AG09319 (cell line): ENCODE results near the gene CAST.

Source experiments
- DNase-seq: peaks from one replicate; pipeline ENCODE4 v3.0.0-alpha.2; 2010; ENCODE audit warnings: low read depth; ENCODE audit errors: extremely low read depth
- TF ChIP-seq, protein P1 (sequence below): IDR thresholded peaks from 2 replicates; pipeline ENCODE4 v1.5.1; 2011; ENCODE audit warnings: low read depth, mild to moderate bottlenecking, inconsistent platforms, low read length, moderate library complexity

The CAST gene

DNA sequence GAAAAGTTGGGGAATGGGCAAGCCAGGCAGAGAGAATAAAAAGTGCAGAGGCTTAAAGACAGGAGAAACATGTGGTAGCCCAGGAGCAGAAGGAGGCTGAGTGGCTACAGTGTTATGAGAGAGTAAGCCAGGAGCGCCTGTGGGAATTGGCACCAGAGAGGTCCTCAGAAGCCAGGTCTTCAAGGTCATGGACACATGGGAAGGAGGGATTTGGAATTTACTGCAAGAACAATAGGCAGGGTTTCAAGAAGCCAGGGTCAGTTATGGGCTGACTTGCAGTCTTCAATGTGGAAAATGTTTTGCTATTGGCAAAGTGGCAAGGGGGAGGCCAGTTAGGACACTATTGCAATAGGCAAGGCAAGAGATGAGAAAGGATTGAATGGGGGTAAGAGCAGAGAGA, 116.2 kb downstream of the CAST start:
- TF ChIP-seq, protein P1, sequence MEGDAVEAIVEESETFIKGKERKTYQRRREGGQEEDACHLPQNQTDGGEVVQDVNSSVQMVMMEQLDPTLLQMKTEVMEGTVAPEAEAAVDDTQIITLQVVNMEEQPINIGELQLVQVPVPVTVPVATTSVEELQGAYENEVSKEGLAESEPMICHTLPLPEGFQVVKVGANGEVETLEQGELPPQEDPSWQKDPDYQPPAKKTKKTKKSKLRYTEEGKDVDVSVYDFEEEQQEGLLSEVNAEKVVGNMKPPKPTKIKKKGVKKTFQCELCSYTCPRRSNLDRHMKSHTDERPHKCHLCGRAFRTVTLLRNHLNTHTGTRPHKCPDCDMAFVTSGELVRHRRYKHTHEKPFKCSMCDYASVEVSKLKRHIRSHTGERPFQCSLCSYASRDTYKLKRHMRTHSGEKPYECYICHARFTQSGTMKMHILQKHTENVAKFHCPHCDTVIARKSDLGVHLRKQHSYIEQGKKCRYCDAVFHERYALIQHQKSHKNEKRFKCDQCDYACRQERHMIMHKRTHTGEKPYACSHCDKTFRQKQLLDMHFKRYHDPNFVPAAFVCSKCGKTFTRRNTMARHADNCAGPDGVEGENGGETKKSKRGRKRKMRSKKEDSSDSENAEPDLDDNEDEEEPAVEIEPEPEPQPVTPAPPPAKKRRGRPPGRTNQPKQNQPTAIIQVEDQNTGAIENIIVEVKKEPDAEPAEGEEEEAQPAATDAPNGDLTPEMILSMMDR = no peak
- DNase-seq = no peak

DNA sequence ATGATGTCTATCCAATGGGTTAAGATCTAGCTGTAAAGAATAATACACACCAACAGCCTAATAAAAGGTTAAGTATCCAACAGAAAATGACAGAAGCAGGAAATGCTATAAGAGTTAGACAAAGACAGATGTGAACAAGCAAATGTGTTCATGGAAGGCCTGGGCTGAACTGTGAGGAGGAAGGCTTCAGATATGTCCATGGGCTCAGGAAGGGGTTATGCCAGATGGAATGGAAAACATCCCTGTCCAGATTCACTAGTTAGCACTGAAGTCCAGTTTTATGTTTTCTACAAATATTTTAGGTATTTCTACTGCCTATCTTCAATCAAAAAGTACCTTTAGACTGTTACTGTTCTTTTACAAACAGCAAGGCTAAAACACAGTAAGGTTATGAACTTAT, 118.5 kb downstream of the CAST start:
- TF ChIP-seq, protein P1 = no peak
- DNase-seq = no peak

DNA sequence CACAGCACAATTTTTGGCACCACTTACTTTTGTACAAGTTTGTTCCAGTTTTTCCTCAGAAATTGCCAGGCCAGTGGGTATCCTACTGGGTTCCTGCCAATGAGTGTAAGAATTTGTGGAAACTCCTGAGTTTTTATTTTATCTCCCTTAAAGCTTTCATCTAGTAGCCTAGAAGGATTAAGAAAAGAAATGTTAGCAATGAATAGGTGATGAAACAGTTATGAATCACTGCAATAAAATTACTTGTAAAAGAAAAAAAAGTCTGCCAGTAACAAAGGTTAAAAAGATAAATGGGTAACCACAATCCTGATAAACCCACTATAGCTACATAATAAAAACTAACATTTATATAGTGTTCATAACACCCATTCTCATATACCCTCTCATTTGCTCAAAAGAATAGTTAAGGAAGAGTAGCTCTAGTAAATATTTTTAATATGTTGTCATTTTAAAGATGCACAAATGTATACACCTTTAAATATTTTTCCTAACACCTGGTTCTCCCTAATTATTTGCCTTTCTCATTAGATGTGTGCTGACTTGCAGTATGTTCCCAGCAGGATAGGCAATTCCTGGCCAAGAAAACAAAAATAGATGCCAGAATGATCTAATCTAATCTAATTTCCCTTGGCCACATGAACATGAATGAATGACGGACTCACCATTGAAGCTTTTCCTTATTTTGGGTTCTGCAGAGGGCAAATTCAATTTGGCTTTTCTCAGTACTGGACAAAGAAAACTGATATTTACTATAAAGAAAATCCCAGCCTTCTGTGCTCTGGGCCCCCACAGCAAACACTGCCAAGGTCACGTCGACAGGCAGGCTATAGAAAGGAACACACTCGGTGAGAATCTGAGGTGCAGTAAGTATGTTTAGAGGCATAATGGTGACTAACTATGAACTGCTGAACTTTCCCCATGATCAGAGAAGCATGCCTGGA, 119.1 kb downstream of the CAST start:
- DNase-seq = no peak
- TF ChIP-seq, protein P1 = no peak

DNA sequence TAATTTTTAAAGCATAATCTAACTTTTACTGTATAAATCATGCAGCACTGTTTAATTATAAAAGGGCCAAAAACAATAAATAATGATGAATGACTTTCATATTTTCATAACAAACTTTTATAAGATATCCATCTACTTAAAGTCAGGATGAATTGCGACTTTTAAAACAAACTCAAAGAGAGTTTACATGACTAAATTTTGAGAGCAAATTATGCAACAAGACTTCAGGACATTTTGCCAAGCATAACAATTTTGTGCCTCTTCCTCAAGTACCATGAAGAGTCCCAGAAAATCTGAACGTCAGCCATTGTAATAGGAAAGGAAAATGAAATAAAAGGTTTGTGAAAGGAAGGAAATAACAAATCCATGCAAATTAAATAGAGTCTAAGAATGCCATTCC, 121.2 kb downstream of the CAST start:
- TF ChIP-seq, protein P1 = no peak
- DNase-seq = no peak

DNA sequence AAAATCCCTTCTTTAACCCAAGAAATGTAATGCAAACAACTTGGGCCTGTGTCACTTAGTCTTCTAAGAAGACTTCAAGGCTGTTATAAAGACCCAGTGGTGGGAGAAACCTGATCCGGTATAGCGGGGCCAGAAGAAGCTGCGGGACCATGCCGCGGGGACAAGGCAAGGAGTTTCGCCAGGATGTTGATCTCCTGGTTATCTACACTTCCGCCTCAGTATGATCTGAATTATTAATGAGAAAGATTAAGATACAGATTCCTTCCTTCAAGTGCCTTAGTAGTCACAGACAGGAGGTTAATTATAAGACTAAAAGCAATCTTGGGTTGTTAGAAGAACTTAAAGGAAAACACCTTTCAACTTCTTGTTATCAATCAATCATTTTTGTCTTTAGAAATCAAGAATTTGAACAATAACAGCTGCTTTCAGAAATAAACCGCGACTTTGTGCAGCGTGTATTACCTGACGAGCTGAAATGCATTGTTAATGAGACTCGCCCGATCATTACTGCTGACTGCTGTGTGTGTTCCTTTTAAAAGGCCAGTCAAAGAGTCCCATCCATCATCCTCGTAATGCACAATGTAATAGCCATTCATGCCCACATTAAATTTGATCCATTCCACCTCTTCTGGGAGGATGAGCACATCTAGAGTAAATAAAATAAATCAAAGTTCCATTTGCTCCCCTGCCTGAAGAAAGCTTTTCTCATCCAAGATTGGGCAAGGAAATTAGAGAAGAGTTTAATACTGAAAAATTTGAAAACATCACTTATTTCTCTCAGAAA, 123.3 kb downstream of the CAST start:
- TF ChIP-seq, protein P1 = no peak
- no peak for DNase-seq

DNA sequence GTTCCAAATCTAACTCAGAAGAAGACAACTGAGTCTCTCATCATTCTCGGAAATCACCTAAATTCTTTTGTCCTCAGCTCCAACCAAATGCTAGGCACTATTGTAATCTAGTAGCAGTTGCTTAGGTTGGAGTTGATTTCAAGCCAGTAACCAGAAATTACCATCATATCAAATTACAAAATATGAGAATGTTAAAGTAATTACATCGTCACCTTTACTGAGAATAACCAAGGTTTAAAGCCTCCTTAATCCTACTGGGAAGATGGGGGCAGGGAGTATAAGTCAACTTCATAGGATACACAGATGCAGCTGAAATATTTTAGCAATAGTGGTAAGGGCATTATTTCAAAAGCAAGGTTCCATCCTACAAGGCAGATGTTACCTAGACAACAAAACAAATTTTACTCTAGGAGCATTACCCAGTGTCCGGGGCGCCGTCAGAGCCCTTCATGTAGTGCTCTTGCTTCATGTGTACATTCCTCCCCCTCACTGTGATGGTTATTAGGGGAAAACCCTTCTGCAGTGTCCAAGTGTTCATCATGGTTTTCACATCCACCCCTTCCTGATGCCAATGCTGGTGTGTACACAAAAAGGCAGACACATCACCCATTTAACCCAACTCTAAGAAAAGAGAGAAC, 126.1 kb downstream of the CAST start:
- no peak for DNase-seq
- TF ChIP-seq, protein P1 = no peak
